Cerebellar cortex (tissue), 1 donor: ENCODE measurements around the gene PEPD.

ENCODE experiments used
- DNase-seq: peaks from one replicate; pipeline ENCODE4 v3.0.0-alpha.2; 2015; ENCODE audit warnings: low spot score

Gene PEPD

DNA sequence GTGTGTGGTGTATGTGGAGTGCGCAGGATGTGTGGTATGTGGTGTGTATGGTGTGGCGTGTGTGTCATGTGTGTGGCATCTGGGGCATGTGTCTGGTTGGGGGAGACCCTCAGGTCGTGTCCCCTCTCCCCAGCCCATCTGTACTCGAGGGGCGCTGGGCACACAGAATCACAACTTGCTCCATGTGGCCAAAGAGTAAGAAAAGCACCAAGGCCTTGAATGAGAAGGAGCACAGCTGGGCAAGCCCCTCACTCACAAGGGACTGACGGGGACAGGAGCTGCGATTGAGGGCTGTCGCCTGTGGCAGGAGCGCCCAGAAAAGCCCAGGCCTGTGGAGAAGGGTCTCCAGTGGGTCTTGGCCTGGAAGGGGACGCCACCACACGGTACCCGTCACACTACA, 62.8 kb downstream of the PEPD start:
- no peak for DNase-seq

DNA sequence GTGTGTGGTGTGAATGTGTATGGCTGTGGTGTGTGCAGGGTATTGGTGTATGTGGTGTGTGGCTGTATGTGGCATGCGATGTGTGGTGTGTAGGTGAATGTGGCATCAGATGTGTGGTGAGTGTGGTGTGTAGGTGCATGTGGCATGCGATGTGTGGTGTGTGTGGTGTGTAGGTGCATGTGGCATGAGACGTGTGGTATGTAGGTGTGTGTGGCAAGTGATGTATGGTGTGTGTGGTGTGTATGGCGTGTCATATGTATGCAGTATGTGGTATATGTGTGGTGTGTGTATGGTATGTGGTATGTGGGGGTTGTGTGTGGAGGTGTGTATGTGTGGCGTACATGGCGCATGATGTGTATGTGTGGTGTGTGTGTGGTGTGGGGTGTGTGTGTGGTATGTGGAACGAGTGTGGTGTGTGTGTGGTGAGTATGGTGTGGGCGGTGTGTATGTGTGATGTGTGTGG, 63.4 kb downstream of the PEPD start:
- DNase-seq = no peak

DNA sequence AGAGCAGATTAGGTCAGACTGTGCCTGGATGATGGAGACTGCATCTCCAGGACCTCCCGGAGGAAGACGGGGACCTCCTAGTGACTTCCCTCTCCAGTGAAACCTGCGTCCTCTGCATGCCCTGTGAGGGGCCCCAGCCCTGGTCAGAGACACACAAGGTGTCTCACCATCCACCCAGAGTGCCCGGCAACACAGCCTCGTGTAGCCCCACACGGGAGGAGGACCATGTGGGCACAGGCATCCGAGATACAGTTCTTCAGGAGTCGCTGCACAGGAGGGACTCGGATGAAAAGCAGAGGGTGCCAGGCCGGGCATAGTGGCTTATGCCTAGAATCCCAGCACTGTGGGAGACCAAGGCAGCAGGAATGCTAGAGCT, 64.8 kb downstream of the PEPD start:
- DNase-seq = no peak

DNA sequence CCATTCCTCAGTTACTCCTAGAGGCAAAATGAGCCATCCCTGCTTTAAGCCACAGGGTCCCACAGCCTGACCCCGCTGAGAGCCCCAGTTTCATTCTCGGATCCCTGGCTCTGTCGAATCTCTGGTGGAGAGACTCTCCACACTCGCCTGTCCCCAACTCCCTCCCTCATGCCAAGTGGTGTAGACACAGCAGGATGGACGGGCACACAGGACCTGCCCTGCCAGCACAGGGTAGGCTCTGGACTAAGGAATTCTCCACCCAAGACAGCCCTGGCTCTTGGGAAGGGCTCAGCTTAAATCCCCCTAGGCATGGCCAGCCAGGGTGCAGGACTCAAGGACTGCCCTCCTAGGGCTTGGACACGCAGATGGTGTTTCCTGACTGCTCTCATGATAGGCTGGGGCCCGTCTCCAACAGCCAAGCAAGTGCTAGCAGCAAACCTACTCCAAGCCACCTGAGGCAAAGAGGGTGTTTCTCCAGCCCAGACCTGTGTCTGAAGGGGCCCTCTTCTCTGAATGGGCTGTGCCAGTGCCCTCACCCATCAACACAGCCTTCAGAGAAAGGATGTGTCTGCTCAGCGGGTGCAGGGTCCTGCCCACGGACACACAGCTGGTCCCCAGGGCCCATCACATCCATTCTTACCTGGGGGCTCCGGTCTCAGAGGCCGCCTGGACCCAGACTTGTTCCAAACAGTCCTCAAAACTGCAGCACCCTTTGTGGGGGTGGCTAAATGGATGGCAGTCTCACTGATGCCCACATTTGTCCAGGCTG, 65.3 kb downstream of the PEPD start:
- DNase-seq = no peak

DNA sequence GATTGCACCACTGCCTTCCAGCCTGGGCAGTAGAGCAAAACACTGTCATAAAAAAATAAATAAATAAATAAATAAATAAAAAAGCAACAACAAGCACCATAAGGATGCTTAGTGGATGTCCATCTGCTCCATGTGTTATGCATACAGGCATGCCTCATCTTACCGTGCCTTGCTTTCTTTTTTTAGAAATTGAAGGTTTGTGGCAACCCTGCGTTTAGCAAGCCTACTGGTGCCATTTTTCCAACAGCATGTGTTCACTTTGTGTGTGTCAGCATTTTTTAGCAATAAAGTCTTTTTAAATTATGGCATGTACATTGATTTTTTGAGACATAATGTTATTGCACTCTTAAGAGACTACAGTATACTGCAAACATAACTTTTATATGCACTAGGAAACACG, 68.3 kb downstream of the PEPD start:
- peak; percentile 75 for DNase-seq

DNA sequence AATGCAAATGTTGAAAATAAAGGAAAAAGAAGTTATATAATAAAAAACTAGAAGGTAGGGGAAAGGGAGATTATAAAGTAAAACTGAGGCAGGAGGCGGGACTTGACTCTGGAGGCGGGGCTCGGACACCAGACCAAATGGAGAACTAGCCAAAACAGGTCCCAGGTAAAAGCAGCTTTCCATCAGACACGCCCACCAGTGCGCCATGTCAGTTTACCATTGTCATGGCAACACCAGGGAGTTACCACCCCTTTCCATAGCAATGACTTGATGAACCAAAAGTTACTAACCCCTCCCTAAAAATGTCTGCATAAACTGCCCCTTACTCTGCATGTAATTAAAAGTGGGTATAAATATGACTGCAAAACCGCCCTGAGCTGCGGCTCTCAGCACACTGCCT, 70.9 kb downstream of the PEPD start:
- DNase-seq = no peak

DNA sequence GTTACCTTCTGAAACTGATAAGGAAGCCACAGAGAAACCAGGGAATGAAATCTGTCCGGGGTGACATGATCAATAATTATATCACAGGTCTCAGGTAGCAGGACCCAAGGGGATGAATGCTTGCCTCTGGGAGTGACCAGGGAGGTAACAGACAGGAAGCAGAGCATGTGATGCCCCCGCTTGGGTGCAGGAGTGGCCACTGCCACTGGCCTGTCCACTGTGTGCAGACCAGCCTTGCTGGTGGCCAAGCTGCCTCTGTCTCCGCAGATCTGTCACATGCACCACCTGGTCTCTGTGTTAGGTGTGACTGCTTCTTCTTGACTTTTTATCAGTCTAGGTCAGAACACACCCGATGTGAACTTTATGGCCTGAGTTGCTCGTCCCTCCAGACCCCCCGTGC, 71.8 kb downstream of the PEPD start:
- DNase-seq = no peak

DNA sequence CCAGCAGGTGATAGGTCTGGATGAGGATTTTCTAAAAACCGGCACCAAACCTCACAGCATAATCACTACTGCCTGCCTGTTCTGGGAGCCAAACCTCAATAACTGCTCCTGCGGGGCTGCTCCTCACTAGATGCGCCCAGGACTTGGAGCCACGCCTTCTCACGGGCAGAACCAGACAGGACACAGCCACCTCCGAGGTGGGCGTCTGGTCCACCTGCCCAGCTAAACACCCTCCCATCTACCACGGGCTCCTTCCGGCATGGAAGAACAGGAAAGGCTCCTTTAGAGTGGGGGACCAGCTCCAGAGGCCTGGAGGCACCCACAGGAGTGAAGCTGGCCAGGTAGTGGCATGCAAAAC, 73.5 kb downstream of the PEPD start:
- DNase-seq = no peak

DNA sequence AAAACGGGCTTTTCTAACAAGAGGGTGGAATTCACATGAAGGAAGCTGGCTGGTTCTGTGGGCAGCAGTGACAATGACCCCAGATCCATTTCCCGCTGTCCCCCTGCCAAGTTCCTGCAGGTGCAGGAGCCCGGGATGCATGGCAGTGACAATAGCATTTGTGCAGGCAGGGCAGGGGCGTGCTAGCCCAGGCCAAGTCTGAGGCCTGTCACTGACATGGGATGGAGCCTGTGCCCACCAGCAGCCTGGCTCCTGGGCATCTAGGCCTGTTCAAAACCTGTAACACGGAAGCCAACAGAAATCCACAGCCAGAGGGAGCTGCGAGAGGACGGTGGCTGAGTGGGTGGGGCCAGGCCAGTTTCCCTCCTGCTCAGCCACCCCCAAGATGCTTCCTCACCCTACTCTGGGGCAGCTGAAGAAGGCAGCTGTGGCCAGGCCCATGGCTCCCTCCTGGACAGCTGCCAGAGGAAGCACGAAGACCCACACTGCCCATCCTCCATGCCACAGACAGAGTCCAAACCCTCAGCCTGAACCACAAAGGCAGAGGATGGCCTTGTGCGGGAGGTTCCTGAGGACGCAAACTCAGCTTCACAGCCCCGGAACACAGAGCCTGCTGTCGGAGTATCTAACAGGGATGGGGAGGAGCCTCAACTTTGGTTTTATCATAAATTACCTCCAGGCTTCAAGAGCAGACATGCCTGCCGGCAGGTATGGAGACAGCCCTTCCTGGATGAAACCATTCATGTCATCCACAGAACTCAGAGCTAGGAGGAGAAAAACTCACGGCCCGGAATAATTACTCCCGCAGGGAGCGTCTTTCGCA, 74.0 kb downstream of the PEPD start:
- no peak for DNase-seq

DNA sequence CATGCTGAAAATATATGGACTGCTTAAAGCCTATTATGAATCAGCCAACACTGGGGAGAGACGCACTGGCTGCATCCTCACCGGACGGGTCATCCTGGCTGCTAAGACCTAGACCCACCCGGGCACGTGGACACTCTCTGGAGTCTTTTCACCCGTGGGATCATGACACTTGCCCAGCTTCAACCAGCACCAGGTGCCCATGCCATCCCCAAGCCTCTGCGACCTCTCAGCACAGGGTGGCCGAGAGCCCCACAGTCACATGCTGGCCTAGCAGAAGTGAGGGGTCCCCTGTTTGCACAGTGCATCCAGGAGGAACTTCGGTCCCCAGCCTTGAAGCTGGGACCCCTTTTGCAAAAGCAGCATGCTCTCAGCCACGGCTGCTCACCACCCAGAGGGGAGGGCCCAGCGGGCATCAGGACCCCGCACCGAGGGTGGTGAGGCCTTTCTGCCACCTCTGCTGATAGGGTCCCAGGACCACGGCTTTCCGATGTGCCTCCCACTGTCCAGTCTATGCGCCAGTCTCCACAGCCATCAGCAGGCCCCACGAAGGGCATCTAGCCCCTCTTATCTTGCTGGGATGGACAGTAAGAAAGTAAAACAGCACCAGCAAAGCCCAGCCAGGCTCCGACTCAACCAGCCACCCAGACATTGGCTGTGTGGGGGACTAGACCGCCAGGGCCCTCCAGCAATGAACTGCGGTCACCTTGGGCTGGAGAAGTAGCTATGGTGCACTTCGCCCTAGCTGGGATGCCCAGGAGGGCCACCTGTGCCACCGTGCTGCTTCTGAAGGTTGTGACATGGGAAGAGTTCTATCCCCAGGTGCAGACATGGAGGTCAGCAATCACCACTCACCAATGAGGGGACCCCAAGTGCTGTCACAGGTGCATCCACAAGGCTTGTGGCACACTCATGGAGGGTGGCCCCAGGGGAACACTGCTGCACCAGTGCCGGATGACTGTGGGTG, 75.0 kb downstream of the PEPD start:
- DNase-seq = no peak

DNA sequence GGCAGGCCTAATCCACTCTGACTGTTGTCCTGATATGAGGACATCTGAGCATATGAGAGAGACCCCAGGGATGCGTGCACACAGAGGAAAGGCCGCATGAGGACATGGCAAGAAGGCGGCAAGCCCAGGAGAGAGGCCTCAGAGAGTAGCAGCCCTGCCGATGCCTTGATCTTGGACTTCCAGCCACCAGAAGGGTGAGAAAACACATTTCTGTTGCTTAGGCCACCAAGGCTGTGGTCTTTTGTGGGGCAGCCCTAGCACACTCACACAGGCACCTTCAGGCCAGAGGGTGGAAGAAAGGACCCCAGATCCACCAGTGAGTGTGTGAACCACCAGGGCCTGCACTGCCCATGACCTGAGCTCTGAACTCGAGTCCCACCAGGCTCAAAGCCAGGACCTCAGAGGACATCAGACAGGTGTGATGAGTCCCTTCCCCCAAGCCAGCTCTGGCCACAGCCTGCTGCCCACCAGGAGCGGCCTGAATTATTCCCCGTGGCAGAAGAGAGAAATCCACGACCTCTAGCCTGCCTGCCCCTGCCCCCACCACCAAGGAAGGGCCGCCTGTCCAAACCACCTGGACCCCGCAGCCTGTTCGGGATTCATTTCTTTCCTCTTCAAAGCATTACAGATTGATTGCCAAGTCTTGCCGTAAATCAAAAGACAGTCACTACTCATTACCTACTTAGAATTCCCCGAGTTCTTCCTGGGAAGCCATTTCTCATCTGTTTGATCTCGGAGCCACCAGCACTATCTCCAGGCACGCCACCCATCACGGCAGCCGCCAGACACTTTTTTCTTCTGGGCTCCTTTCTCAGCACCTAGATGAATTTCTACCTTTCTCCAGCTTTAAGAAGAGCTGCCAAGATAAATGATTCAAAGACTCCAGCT, 75.9 kb downstream of the PEPD start:
- DNase-seq = no peak

DNA sequence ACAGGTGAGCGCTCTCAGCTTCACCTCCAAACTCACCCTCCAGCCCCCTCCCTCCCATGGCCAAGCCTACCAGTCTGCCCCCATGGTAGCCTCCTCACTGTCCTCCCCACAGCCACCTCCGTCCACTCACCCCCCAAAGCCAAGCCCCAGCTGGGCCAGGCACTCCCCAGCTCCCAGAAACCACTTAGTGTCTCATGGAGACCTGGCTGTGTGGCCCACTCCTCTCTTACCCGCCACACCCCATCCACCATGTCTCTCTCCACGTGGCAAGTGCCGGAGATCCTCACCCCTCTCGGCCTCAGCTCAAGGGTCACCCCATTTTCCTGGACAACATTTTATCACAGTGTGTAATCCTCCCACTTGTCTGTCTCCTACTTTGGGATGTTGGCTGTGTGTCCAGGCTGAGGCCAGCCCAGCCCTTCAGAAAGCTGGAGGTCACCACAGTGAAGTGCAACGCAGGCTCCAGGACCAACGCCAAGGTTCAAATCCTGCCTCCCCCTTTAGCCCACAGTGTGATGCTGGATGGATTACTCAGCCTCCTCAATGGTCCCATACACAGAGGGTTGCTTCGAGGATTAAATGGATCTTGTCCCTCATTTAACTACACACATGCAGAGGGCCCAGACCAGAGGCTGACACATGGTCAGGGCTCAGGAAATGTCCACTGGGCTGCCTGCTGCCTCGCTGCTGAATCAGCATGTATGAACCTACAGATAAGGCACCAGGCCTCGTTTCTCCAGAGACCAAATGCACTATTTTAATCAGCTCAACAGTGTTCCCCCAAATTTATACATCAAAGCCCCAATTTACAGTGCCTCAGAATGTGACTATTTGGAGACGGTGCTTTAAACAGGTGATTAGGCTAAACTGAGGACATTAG, 76.8 kb downstream of the PEPD start:
- DNase-seq = no peak

DNA sequence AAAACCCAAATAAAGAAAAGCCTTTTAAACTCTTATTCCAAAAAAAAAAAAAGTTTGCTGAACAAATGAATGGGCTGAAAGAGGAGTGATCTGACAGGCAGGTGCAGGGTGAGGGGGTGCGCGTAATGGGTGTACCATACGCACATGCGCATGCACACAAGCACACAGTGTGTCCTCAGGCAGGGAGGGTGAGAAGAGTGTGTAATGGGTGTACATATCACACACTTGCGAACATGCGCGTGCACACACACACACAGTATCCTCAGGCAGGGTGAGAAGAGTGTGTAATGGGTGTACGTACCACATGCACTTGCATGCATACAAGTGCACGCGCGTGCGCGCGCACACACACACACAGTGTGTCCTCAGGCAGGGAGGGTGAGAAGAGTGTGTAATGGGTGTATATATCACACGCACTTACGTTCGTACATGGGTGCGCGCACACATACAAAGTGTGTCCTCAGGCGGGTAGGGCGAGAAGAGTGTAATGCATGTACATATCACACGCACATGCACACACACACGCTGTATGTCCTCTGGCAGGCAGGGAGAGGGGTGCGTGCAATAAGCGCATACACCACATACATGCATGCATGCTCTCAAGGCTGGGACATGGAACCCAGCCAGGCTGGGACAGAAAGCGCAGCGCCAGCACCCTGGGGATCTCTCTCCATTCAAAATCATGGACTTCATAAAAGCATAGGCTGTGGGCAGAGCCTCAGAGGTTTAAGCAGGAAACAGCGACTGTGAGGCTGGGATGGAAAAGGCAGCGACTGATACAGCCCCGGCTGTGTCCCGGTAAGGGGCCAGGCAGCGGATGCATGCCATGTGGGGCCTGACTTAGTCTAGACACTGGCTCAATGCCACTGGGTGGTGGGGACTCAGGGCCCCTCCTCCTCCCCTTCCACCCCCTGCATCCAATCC, 77.7 kb downstream of the PEPD start:
- no peak for DNase-seq

DNA sequence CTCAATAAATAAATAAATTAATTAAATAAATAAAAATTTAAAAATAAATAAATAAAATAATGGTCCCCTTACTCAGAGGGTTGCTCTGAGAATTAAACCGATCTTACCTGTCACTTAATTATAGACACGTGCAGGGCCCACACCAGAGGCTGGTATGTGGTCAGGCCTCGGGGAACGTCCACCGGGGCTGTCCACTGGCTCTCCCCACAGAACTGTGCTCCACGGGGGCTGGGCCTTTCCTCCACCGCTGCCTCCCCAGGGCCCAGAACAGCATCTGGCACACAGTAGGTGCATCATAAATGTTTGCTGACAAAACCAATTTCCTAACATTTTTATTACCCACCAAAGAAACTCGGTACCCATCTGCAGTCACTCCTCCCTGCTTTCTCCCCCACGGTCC, 78.9 kb downstream of the PEPD start:
- DNase-seq = no peak

DNA sequence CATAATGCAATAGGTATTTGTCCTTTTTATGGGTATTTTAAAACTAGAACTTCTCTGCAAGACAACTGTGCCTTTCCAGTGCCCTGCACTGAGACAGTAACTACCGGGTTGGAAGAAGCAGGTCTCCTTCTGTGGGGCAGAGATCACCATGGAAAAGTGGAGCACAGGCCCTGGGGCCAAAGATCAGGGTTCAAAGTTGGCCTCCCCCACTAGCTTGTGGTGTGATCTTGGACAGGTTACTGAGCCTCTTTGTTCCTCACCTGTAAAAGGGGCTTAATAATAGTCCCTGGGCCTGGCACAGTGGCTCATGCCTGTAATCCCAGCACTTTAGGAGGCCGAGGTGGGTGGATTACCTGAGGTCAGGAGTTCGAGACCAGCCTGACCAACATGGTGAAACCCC, 79.8 kb downstream of the PEPD start:
- no peak for DNase-seq

DNA sequence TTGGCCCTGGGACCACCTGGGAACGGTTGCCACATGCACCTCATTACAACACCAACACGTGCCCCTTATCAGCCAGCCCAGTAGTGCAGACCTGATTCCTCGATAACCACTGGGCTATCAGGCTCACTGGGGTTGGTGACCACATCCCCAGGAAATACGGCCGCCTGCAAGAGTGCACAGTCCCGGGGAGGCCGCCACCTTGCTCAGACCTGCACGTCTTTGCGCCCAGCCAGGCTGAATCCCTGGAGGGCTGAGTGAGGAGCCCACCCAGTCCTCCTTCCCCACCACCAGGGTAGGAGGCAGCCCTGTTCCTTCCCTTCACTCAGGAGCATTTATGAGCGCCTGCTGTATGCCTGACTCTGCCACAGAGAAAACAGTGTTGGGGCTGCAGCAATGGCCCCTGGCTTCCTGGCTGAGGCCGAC, 80.3 kb downstream of the PEPD start:
- no peak for DNase-seq

DNA sequence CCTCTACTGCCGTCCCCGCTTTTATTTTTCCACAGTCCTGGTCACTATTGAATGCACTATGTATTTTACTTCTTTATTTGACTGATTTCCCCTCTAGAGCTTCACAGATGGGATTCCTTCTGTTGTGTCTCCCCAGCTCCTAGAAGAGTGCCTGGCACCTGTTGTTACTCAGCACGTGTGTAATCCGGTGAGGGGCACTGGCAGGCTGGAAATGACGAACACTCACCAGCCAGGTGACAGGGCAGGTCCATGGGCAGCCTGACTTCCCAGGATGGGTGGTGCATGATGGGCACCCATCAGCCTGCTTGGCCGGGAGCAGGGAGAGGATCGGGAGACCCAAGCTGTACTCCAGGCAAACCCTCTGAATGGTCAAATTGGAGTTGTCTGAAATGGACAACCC, 80.9 kb downstream of the PEPD start:
- DNase-seq = no peak

DNA sequence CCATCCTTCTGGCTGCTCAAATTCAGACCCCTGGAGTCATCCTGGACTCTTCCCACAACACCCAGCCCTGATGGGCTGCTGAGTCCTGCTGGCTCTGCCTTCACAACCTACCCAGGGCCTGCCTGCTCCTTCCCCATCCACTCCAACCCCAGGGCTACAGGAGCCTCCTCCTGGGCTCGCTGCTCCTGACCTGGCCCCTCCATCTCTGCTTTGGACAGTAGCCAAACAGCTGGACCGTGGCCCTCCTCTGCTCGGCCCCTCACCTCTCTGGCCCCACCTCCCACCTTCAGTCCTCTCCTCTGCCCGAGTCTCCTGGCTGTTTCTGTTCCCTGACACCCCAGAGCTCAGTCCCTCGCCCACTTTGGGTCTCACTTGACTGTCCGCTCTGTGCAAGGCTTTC, 81.3 kb downstream of the PEPD start:
- no peak for DNase-seq
